GM12874 (cell line): ENCODE data around the gene MTA1.

ENCODE experiments used
- TF ChIP-seq, protein P1 (sequence below): IDR thresholded peaks from 2 replicates; pipeline ENCODE4 v1.5.1; 2011; ENCODE audit warnings: low read depth, mild to moderate bottlenecking, control low read depth, low read length, moderate library complexity; ENCODE audit not compliant: insufficient read depth

Gene MTA1

GRCh38 chr14:105503935-105504692, 84.5 kb downstream of the MTA1 start:
- TF ChIP-seq, protein P1, sequence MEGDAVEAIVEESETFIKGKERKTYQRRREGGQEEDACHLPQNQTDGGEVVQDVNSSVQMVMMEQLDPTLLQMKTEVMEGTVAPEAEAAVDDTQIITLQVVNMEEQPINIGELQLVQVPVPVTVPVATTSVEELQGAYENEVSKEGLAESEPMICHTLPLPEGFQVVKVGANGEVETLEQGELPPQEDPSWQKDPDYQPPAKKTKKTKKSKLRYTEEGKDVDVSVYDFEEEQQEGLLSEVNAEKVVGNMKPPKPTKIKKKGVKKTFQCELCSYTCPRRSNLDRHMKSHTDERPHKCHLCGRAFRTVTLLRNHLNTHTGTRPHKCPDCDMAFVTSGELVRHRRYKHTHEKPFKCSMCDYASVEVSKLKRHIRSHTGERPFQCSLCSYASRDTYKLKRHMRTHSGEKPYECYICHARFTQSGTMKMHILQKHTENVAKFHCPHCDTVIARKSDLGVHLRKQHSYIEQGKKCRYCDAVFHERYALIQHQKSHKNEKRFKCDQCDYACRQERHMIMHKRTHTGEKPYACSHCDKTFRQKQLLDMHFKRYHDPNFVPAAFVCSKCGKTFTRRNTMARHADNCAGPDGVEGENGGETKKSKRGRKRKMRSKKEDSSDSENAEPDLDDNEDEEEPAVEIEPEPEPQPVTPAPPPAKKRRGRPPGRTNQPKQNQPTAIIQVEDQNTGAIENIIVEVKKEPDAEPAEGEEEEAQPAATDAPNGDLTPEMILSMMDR = no peak

GRCh38 chr14:105505101-105505500, 85.5 kb downstream of the MTA1 start:
- TF ChIP-seq, protein P1 = no peak

GRCh38 chr14:105507247-105507646, 87.6 kb downstream of the MTA1 start:
- TF ChIP-seq, protein P1 = no peak

DNA sequence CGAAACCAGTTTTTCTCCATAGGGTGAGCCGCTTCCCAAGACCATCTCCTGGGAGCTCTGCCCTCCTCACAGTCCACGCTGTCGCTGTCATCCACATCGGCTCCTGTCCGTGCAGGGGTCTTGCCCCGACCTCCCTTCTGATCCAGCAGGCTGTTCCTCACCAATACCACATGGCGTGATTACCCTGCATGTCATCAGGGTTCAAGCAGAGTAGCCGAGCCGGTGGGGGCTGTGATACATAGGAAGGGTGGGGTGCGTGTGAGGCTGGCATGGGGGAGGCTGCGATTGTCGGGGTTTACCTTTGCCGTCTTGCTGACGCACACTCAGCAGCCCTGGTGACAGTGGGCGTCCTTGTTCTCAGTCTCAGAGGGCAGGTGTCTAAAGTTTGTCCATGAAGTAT, 88.4 kb downstream of the MTA1 start:
- TF ChIP-seq, protein P1 = no peak

GRCh38 chr14:105508601-105509000, 89.0 kb downstream of the MTA1 start:
- TF ChIP-seq, protein P1 = no peak

- TF ChIP-seq, protein P1 = no peak
These were observed 97.5 kb downstream of the MTA1 start for GRCh38 chr14:105517096-105517495.

DNA sequence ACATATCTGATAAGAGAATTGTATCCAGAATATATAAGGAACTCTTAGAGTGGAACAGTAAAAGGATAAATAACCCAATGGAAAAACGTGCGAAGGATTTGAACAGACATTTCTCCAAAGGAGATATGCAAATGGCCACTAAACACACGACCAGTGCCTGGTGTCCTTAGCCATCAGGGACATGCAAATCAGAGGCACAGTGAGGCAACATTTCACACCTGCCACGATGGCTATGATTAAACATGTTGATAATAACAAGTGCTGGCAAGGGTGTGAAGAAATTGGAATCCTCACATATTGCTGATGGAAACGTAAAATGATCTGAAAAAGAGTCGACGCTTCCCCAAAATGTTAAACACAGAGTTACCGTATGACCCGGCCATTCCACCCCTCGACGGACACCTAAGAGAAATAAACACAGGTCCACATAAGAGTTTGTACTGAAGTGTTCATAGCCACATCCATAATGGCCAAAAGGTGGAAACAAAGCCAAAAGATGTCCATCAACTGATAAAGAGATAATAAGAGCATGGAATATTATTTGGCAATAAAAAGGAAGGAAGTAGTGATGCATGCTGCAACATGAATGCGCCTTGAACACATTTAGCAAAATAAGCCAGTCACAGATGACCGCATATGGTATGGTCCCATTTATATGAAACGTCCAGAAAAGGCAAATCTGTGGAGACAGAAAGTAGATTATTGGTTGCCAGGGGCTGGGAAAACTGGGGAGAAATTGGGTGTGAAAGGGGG, 100.5 kb downstream of the MTA1 start:
- TF ChIP-seq, protein P1 = no peak
